ENCODE results near the gene RCOR1. TPM values are rescaled to one million over a fixed set of nuclear protein-coding genes. Genes with fewer than 3 reads are reported as not detected.
"Not testable (repeated sequence)": the region's sequence is repeated elsewhere in the genome, so short reads cannot be mapped to it uniquely, and the experiment has no call there.

RCOR1 gene
- total RNA-seq (10 to 100 TPM; 13.7 to 15.4 TPM), polyA plus RNA-seq (ENCODE audit: insufficient read length in 2 of 2) (10 to 100 TPM; 18.4 to 19.1 TPM)
- long read RNA-seq, donor 1, full-length matches to known transcripts, result 1 of 1 reads
- long read RNA-seq, donor 1, partial matches to known transcripts, result 0 of 1 reads
- long read RNA-seq, donor 1, other reads (novel, unspliced or antisense), result 0 of 1 reads
- long read RNA-seq, donor 2, partial matches to known transcripts, result 5 of 6 reads
- long read RNA-seq, donor 2, other reads (novel, unspliced or antisense), result 0 of 6 reads
- long read RNA-seq, donor 3, result 0 reads
- long read RNA-seq, donor 4, full-length matches to known transcripts, result 5 of 5 reads
- long read RNA-seq, donor 4, partial matches to known transcripts, result 0 of 5 reads
- long read RNA-seq, donor 4, other reads (novel, unspliced or antisense), result 0 of 5 reads

DNA sequence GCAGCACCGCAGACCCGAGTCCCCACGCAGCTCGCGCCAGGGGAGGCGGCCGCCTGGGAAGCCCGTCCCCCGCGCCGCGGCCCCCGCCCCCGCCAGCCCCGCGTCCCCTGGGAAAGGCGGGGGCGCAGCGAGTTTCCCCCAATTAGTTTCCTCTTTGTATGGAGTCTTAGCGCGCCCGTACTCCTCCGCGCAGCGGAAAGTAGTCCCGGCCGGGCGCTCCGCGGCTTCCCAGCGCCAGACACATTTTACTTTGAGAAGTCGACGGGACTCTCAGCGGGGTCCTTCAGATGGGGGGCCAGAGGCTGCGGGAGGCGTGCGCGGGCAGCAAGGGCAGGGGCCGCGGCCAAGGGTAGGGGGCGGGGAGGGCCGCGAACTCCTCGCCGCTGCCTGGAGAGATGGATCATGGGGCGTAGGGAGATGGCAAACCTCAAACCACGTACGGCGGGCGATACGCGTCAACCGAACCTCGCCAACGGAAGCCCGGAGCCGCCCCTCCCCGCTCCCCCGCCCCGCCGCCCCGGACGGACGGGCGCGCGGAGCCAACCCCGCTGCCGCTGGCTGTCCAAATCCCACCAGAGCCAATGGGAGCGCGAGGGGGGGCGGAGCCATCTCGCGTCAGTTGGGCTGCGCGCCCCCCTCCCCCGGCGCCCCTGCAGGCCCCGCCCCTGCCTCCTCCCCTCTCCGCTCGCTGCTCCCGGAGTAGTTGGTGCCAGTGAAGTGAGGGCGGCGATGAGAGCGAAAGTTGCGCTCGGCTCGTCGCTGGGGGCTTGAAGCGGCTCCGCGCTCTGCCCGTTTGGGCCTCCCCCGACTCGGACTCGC is at the start of gene RCOR1:
Gene RCOR1 (plus strand): TSS at position 706 of the 819 bp plus-strand sequence. CDS start 238 bp downstream, outside the sequence.
- Histone ChIP-seq H3K4me3 (ENCODE audit: low read depth, low read length) (peak within 1 kb of the TSS; percentile 74), H3K27me3 (ENCODE audit: control insufficient read depth, insufficient read depth, low read length) (no peaks in the 10 kb centered on the region), H3K4me1 (ENCODE audit: control insufficient read depth, insufficient read depth, low read length) (peaks cover 21% of the 10 kb centered on the region), H3K9me3 (ENCODE audit: control insufficient read depth, insufficient read depth, low read length) (no peaks in the 10 kb centered on the region), H3K27ac (ENCODE audit: low read depth, low read length) (peak within 1 kb of the TSS; percentile 92), H3K36me3 (ENCODE audit: control insufficient read depth, insufficient read depth, low read length) (no peaks in the 10 kb centered on the region)
- under 1% methylated on average over 94 of the region's 96 CpGs for WGBS (ENCODE audit: insufficient coverage)
- DNase-seq (ENCODE audit: low read depth in 4 of 6, low spot score in 6 of 6), result peak; percentile 86 to 99 (median 96)

DNA sequence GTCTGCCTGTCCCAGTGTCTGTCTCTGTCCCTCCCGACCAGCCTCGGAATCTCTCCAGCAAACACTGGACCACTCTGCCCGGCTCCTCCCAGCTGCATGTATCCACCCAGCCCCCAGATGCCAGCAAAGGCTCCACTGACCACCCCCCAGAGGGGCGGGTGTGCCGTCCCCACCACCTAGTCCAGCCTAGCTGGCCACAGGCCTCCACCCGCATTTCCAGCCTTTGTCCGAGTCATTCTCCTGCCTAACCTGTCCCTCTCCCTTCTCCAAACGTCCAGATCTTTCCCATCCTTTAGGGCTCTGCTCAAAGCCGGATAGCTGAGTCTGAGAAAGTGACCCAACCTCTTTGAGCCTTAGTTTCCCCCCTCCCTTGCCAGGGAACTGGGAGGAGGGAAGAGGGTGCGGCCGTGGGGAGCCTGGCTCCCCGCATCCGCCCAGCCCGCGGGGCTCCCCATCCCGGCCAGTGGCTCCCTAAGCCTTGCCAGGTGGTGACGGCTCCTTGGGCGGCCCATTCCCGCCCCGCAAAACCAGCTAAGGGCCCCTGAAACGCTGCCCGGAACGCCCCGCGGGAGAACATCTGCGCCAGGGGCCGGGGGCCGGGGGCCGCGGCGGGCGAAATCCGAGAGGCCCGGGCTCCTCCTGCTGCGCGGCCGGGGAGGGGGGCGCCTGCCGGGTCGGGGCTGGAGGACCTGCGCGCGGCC is 48.3 kb upstream of the RCOR1 start:
- H3K9me3 ChIP-seq (ENCODE audit: control insufficient read depth, insufficient read depth, low read length), result no peaks in the 10 kb centered on the region
- 15% methylated on average over 41 of the region's 43 CpGs for WGBS (ENCODE audit: insufficient coverage)
- H3K4me1 ChIP-seq (ENCODE audit: control insufficient read depth, insufficient read depth, low read length), result peaks cover 35% of the 10 kb centered on the region
- H3K27me3 ChIP-seq (ENCODE audit: control insufficient read depth, insufficient read depth, low read length), result peaks cover 28% of the 10 kb centered on the region
- no peak overlapping the region for H3K4me3 ChIP-seq (ENCODE audit: low read depth, low read length)
- H3K27ac ChIP-seq (ENCODE audit: low read depth, low read length), result no peak overlapping the region
- no peak for DNase-seq (ENCODE audit: low read depth in 4 of 6, low spot score in 6 of 6)
- no peaks in the 10 kb centered on the region for H3K36me3 ChIP-seq (ENCODE audit: control insufficient read depth, insufficient read depth, low read length)

- H3K36me3 ChIP-seq (ENCODE audit: control insufficient read depth, insufficient read depth, low read length), result no peaks in the 10 kb centered on the region
- H3K9me3 ChIP-seq (ENCODE audit: control insufficient read depth, insufficient read depth, low read length), result no peaks in the 10 kb centered on the region
- H3K27ac ChIP-seq (ENCODE audit: low read depth, low read length), result no peak overlapping the region
- H3K4me3 ChIP-seq (ENCODE audit: low read depth, low read length), result no peak overlapping the region
- H3K4me1 ChIP-seq (ENCODE audit: control insufficient read depth, insufficient read depth, low read length), result peaks cover 28% of the 10 kb centered on the region
- peaks cover 28% of the 10 kb centered on the region for H3K27me3 ChIP-seq (ENCODE audit: control insufficient read depth, insufficient read depth, low read length)
- 6% methylated on average over 44 of the region's 66 CpGs for WGBS (ENCODE audit: insufficient coverage)
- DNase-seq (ENCODE audit: low read depth in 4 of 6, low spot score in 6 of 6), result no peak
Observed at GRCh38 chr14:102544747-102545460, 47.5 kb upstream of the RCOR1 start.

DNA sequence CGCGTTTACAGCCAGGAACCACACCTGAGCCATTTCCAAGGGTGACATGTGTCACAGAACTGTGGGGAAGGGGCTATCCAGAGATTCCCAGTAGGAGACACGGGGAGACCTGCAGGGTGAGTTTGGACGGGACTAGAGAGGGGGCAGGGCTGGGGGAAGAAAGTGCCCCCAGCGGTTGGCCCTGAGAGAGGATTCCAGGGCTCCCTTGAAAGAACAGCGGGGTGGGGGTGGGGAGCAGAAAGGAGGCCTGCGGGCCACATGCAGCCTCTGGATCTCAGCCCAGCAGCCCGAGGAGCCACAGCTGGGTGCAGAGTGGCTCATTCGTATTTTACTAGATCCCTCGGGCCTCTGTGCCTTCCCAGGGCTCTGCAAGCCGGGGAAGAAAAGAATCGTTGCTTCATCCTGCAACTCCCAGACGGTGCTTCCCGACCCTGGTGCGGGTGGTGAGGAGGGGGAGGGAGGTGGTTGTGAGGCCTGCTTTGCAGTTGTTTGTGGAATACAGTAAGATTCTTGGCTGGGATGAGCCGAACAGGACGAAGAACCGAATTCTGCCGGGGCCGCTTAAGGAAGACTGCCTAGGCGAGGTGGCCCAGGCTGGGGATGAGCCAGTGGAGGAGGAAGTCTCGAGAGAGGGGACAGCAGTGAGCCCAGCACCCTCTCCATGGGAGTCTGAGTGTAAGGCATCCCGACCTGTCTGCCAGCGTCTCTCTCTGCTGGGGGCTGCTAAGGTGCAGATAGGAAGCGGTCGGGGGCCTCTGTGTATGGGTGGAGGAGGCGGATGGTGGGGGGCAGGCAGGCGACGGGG is 46.8 kb upstream of the RCOR1 start:
- Histone ChIP-seq H3K4me1 (ENCODE audit: control insufficient read depth, insufficient read depth, low read length) (peaks cover 20% of the 10 kb centered on the region), H3K27me3 (ENCODE audit: control insufficient read depth, insufficient read depth, low read length) (peaks cover 28% of the 10 kb centered on the region), H3K27ac (ENCODE audit: low read depth, low read length) (no peak overlapping the region), H3K9me3 (ENCODE audit: control insufficient read depth, insufficient read depth, low read length) (no peaks in the 10 kb centered on the region), H3K36me3 (ENCODE audit: control insufficient read depth, insufficient read depth, low read length) (no peaks in the 10 kb centered on the region), H3K4me3 (ENCODE audit: low read depth, low read length) (no peak overlapping the region)
- peak in 3 of 6 donors; percentile 5 to 35 (median 30) for DNase-seq (ENCODE audit: low read depth in 4 of 6, low spot score in 6 of 6)
- WGBS (ENCODE audit: insufficient coverage), result 32% methylated on average over 25 of the region's 29 CpGs

- Histone ChIP-seq H3K27ac (ENCODE audit: low read depth, low read length) (no peak overlapping the region), H3K4me3 (ENCODE audit: low read depth, low read length) (no peak overlapping the region), H3K4me1 (ENCODE audit: control insufficient read depth, insufficient read depth, low read length) (peaks cover 17% of the 10 kb centered on the region), H3K27me3 (ENCODE audit: control insufficient read depth, insufficient read depth, low read length) (peaks cover 23% of the 10 kb centered on the region), H3K9me3 (ENCODE audit: control insufficient read depth, insufficient read depth, low read length) (no peaks in the 10 kb centered on the region), H3K36me3 (ENCODE audit: control insufficient read depth, insufficient read depth, low read length) (no peaks in the 10 kb centered on the region)
- DNase-seq (ENCODE audit: low read depth in 4 of 6, low spot score in 6 of 6), result no peak
- no CpG with 5 or more reads among the region's 3 CpGs for WGBS (ENCODE audit: insufficient coverage)
Observed at GRCh38 chr14:102548616-102549240, 43.7 kb upstream of the RCOR1 start.

DNA sequence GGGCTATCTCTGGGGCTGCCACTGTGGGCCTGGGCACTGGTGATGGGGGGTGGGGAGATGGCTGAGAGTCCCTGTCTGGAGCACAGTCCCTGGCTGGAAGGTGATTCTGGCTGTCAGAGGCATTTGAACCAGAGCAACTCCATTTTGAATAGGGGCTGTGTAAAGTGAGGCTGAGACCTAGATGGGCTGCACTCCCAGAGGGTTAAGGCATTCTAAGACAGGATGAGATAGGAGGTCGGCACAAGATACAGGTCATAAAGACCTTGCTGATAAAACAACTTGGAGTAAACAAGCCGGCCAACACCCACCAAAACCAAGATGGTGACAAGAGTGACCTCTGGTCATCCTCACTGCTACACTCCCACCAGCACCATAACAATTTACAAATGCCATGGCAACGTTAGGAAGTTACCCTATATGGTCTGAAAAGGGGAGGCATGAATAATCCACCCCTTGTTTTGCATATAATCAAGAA is 41.5 kb upstream of the RCOR1 start:
- 83% methylated on average over 1 of the region's 3 CpGs for WGBS (ENCODE audit: insufficient coverage)
- not testable (repeated sequence) for DNase-seq (ENCODE audit: low read depth in 4 of 6, low spot score in 6 of 6); H3K27me3 ChIP-seq (ENCODE audit: control insufficient read depth, insufficient read depth, low read length); H3K4me3 ChIP-seq (ENCODE audit: low read depth, low read length); H3K27ac ChIP-seq (ENCODE audit: low read depth, low read length); H3K36me3 ChIP-seq (ENCODE audit: control insufficient read depth, insufficient read depth, low read length); H3K9me3 ChIP-seq (ENCODE audit: control insufficient read depth, insufficient read depth, low read length); H3K4me1 ChIP-seq (ENCODE audit: control insufficient read depth, insufficient read depth, low read length)

DNA sequence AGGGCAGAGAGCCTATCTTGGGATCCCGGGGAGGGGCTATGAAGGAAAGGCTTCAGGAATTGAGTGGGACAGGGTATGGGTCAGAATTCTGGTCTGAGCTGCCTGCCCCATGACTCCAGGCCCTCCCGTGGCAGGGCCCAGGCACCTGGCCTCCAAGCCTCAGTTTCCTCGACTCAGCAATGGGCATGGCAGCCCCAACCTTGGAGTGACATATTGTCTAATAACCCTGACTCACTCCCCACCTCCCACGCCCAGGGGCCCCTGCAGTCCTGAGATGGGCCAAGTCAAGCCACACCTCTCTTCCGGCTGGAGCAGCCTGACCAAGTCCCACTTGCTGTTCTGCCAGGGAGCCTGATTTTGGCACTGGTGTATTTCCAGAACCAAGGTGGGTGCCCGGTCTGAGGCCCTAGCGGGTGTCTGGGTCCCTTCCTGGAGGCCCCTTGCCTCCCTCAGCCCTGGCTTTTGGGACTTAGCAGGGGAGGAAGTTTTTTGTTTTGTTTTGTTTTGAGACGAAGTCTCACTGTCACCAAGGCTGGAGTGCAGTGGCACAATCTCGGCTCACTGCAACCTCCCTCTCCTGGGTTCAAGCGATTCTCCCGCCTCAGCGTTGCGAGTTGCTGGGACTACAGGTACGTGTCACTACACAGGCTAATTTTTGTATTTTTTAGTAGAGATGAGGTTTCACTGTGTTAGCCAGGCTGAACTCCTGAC is 40.3 kb upstream of the RCOR1 start:
- no peaks in the 10 kb centered on the region for H3K9me3 ChIP-seq (ENCODE audit: control insufficient read depth, insufficient read depth, low read length)
- H3K27ac ChIP-seq (ENCODE audit: low read depth, low read length), result no peak overlapping the region
- WGBS (ENCODE audit: insufficient coverage), result 87% methylated on average over 10 of the region's 14 CpGs

More for the DNA sequence above, 40.3 kb upstream of the RCOR1 start:
- no peak overlapping the region for H3K4me3 ChIP-seq (ENCODE audit: low read depth, low read length)
- no peaks in the 10 kb centered on the region for H3K36me3 ChIP-seq (ENCODE audit: control insufficient read depth, insufficient read depth, low read length)
- no peak for DNase-seq (ENCODE audit: low read depth in 4 of 6, low spot score in 6 of 6)
- peaks cover 5% of the 10 kb centered on the region for H3K4me1 ChIP-seq (ENCODE audit: control insufficient read depth, insufficient read depth, low read length)
- H3K27me3 ChIP-seq (ENCODE audit: control insufficient read depth, insufficient read depth, low read length), result no peaks in the 10 kb centered on the region
